Rectal smooth muscle tissue (tissue), 1 donor: ENCODE results near the gene LBX1.

Experiments used
- H3K27ac ChIP-seq: one replicate; pipeline ENCODE4 v1.7.0; 2013; ENCODE audit warnings: low read depth, low read length, inconsistent platforms
- H3K27me3 ChIP-seq: one replicate; pipeline ENCODE4 v1.7.0; 2013; ENCODE audit warnings: low read length; ENCODE audit not compliant: control insufficient read depth, insufficient read depth
- H3K36me3 ChIP-seq: one replicate; pipeline ENCODE4 v1.7.0; 2013; ENCODE audit warnings: low read length; ENCODE audit not compliant: control insufficient read depth, insufficient read depth
- H3K4me1 ChIP-seq: one replicate; pipeline ENCODE4 v1.7.0; 2013; ENCODE audit warnings: low read length; ENCODE audit not compliant: control insufficient read depth, insufficient read depth
- H3K4me3 ChIP-seq: one replicate; pipeline ENCODE4 v1.7.0; 2013; ENCODE audit warnings: low read length
- H3K9ac ChIP-seq: one replicate; pipeline ENCODE4 v1.7.0; 2013; ENCODE audit warnings: low read length

Gene LBX1

GRCh38 chr10:101237982-101238731 is 8.9 kb upstream of the LBX1 start:
- Histone ChIP-seq H3K36me3 (no peaks in the 10 kb centered on the region), H3K9ac (no peak overlapping the region), H3K4me1 (no peaks in the 10 kb centered on the region), H3K4me3 (no peak overlapping the region), H3K27ac (no peak overlapping the region), H3K27me3 (peaks cover 56% of the 10 kb centered on the region)

DNA sequence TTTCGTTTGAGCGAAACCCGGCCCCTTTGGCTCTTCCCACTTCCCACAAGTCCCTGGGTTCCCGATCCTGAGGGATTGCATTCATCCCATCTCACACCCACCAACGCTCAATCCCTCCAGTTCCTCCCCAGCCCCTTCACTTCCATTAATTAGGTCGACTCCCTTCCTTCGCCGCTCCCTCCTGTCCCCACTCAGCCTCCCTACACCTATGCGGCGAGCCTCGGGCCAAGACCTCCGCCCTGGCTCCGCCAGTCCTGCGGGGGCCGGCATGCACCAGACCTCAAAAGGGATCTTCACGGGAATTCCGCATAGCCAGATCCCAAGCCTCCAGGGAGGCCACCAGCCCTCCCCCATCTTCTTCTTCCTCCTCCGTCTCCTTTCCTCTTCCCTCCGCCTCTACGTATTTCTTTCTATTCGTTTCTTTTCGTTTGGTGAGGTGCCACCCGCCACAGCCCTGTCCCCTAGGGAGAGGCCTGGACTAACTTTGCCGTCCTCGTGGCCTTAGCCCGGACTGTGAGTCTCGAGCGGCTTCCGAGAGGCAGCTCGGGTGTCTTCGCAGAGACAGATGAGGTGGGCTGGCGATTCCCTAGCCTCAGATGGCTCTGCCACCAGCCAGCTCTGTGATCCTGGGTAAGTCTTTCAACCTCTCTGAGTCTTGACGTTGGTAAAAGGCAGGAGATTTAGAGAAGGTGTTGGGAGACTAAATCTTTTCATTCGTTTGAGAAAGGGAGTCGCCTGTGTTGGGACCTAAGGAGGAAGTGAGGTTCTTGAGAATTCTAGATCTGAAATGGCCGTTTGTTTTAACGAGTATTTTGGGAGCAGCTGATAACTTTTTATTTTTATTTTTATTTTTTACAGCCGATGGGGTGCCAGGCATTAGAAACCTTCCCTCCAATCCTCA is 8.1 kb upstream of the LBX1 start:
- no peak overlapping the region for H3K4me3 ChIP-seq
- H3K27me3 ChIP-seq: peaks cover 60% of the 10 kb centered on the region
- H3K4me1 ChIP-seq: no peaks in the 10 kb centered on the region
- H3K36me3 ChIP-seq: no peaks in the 10 kb centered on the region
- H3K27ac ChIP-seq: no peak overlapping the region
- H3K9ac ChIP-seq: no peak overlapping the region

- H3K4me3 ChIP-seq: no peak overlapping the region
- no peak overlapping the region for H3K27ac ChIP-seq
- no peaks in the 10 kb centered on the region for H3K4me1 ChIP-seq
- H3K27me3 ChIP-seq: peaks cover 65% of the 10 kb centered on the region
- no peaks in the 10 kb centered on the region for H3K36me3 ChIP-seq
- H3K9ac ChIP-seq: no peak overlapping the region
Observed at GRCh38 chr10:101236376-101237080, 7.3 kb upstream of the LBX1 start.

DNA sequence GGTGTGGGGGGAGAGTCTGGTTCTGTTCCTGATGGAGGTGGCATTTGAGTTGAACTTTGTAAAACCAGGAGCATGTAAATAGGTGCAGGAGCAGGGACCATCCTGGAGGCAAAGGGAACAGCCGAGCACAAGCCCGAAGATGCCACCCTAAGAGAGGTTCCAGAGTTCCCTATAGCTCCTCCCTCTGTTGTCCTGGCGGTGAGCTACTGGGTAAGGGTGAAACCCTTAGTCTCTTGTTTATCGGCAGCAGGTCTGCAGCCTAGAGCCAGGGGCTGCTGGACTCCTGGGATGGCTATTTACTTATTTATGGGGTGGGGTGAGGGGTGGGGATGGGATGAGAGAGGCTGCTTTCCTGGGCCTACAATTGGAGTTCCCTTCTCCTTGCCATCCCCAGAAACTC is 6.5 kb upstream of the LBX1 start:
- Histone ChIP-seq H3K36me3 (no peaks in the 10 kb centered on the region), H3K27me3 (peaks cover 73% of the 10 kb centered on the region), H3K4me1 (no peaks in the 10 kb centered on the region), H3K4me3 (no peak overlapping the region), H3K27ac (no peak overlapping the region), H3K9ac (no peak overlapping the region)

GRCh38 chr10:101234333-101234732 is 5.1 kb upstream of the LBX1 start:
- no peak overlapping the region for H3K27ac ChIP-seq
- no peak overlapping the region for H3K9ac ChIP-seq
- peaks cover under 1% of the 10 kb centered on the region for H3K4me1 ChIP-seq
- H3K36me3 ChIP-seq: no peaks in the 10 kb centered on the region
- H3K27me3 ChIP-seq: peaks cover 70% of the 10 kb centered on the region
- H3K4me3 ChIP-seq: no peak overlapping the region

- Histone ChIP-seq H3K4me3 (no peak overlapping the region), H3K27ac (no peak overlapping the region), H3K4me1 (peaks cover 4% of the 10 kb centered on the region), H3K36me3 (no peaks in the 10 kb centered on the region), H3K27me3 (peaks cover 72% of the 10 kb centered on the region), H3K9ac (no peak overlapping the region)
Observed at GRCh38 chr10:101233863-101234262, 4.6 kb upstream of the LBX1 start.

GRCh38 chr10:101233443-101233842 is 4.2 kb upstream of the LBX1 start:
- no peak overlapping the region for H3K9ac ChIP-seq
- peaks cover 71% of the 10 kb centered on the region for H3K27me3 ChIP-seq
- no peak overlapping the region for H3K4me3 ChIP-seq
- peaks cover 4% of the 10 kb centered on the region for H3K4me1 ChIP-seq
- H3K36me3 ChIP-seq: no peaks in the 10 kb centered on the region
- no peak overlapping the region for H3K27ac ChIP-seq

- peaks cover 75% of the 10 kb centered on the region for H3K27me3 ChIP-seq
- H3K4me1 ChIP-seq: peaks cover 4% of the 10 kb centered on the region
- no peak overlapping the region for H3K9ac ChIP-seq
- no peak overlapping the region for H3K27ac ChIP-seq
- no peaks in the 10 kb centered on the region for H3K36me3 ChIP-seq
- H3K4me3 ChIP-seq: no peak overlapping the region
Observed at GRCh38 chr10:101231912-101232689, 2.8 kb upstream of the LBX1 start.

DNA sequence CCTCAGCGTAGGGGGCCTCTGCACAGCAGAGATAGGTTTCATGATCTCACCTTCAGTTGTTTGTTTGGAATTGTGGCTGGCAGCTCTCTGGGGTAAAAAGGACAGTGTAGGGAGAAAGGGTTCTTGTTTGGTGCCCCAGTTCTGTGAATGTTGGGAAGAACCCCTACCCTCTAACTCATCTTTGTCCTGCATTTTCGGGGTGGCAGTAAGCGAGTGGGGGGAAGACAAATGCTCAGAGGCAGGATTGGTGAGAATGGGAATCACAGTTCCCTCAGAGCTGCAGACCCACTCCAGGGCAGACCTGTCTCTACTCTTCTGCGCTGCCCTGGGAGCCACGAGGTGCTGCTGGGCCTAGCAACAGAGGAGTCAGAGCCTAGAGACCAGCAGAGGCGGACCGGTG is 1.8 kb upstream of the LBX1 start:
- H3K9ac ChIP-seq: no peak overlapping the region
- no peaks in the 10 kb centered on the region for H3K36me3 ChIP-seq
- H3K4me1 ChIP-seq: peaks cover 4% of the 10 kb centered on the region
- H3K4me3 ChIP-seq: no peak overlapping the region
- H3K27me3 ChIP-seq: peaks cover 74% of the 10 kb centered on the region
- no peak overlapping the region for H3K27ac ChIP-seq

DNA sequence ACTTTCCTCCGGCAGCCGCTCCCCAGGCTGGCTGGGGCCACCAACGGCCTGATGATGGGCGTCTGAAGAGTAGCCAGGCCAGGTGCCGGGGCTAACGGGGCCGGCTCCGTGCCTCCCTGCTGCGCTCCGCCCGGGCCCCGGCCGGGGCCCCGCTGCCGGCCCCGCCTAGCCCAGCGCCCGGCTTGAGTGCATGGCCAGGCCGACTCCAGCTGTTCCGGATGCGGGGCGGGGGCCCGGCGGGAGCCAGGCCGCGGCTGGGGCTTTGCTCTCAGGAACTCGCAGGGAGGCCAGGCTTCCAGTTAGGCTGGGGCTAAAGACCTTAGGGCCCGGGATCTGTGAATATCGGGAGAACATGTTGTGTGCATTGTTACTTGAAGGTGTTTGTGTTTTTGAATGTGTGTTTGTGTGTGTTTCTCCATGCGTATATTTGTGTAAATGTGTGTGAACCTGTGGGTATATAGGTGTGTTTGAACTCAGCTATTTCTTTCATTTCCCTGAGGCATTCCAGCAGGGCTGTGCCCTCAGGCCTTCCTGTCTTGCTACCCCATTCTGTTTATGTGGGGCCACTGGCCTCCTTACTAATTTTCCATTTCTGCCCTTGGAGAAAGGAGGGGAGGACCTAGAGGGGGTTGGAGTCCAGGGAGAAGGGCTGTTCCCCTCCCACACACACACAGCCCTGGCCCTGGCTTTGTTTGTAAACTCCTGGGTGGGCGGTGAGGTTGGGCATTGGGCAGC is 1.1 kb upstream of the LBX1 start:
- peaks cover 76% of the 10 kb centered on the region for H3K27me3 ChIP-seq
- H3K27ac ChIP-seq: no peak overlapping the region
- H3K9ac ChIP-seq: no peak overlapping the region
- no peaks in the 10 kb centered on the region for H3K36me3 ChIP-seq
- H3K4me3 ChIP-seq: no peak overlapping the region
- peaks cover 4% of the 10 kb centered on the region for H3K4me1 ChIP-seq

DNA sequence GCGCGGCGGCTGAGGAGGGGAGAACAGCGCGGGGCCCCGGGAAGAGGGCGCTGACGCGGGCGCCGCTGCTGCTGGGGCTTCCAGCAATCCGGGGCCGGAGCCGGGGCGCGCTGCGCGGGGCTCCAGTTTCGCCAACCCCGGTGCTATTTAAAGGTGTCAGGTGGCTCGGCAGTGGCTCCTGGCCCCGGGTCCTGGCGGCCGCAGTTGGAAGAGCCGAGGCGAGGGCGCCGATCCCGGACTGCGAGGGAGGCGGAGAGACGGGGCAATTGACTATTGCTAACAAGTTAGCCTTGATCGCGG is 347 bp downstream of the LBX1 start:
- no peak overlapping the region for H3K9ac ChIP-seq

More for the DNA sequence above, 347 bp downstream of the LBX1 start:
- H3K4me3 ChIP-seq: peak overlapping the region; percentile 41
- no peak overlapping the region for H3K27ac ChIP-seq
- no peaks in the 10 kb centered on the region for H3K36me3 ChIP-seq
- H3K27me3 ChIP-seq: peaks cover 76% of the 10 kb centered on the region
- peaks cover 4% of the 10 kb centered on the region for H3K4me1 ChIP-seq
